BJ (cell line): ENCODE data around the gene ZNF865. TPM values are rescaled to one million over a fixed set of nuclear protein-coding genes. Genes with fewer than 3 reads are reported as not detected.

Experiments
- CTCF ChIA-PET: fragments of 350-600 bp; formaldehyde crosslinking; extraction: SDS; loops from one replicate; lab custom pipeline; 2021; ENCODE audit warnings: antibody characterized with exemption, inconsistent platforms; lab: Yijun Ruan, JAX
- POLR2A ChIA-PET: fragments of 300-600 bp; sonication (Branson Sonifier 250); formaldehyde crosslinking; extraction: SDS; loops from one replicate; lab custom pipeline; 2021; ENCODE audit warnings: antibody characterized with exemption; lab: Charles Lee
- DNase-seq: peaks from one replicate; pipeline ENCODE4 v3.0.0-alpha.2; 2011; ENCODE audit warnings: low read depth
- H3K27me3 ChIP-seq: 2 replicates; pipeline ENCODE4 v1.6.0; 2011; ENCODE audit warnings: low read length; ENCODE audit not compliant: control insufficient read depth, insufficient read depth
- H3K36me3 ChIP-seq: 2 replicates; pipeline ENCODE4 v1.5.1; 2011; ENCODE audit warnings: low read length; ENCODE audit not compliant: control insufficient read depth, insufficient read depth
- H3K4me3 ChIP-seq: 2 replicates; pipeline ENCODE4 v1.5.1; 2011; ENCODE audit warnings: low read depth, mild to moderate bottlenecking, control low read depth, low read length
- polyA plus RNA-seq: library from polyadenylated mRNA; depleted of rRNA; stranded (reverse); fragments of >200 nt; gene quantifications from 2 replicates; pipeline ENCODE4 v1.2.3, GENCODE V29; 2011
- TF ChIP-seq, protein P1 (sequence below): IDR thresholded peaks from 2 replicates; pipeline ENCODE4 v1.5.1; 2011; ENCODE audit warnings: low read depth, mild to moderate bottlenecking, control low read depth, inconsistent platforms, low read length, moderate library complexity; ENCODE audit not compliant: insufficient read depth

ZNF865 gene
- polyA plus RNA-seq, 1 experiment, result 1.4 TPM

GRCh38 chr19:55597501-55597921 lies 7.9 kb upstream of the ZNF865 start:
- POLR2A ChIA-PET, result no interaction called here
- peaks cover 10% of the 10 kb centered on the region for H3K36me3 ChIP-seq
- DNase-seq, result no peak
- H3K27me3 ChIP-seq, result no peaks in the 10 kb centered on the region
- CTCF ChIA-PET, result no interaction called here
- TF ChIP-seq, protein P1, sequence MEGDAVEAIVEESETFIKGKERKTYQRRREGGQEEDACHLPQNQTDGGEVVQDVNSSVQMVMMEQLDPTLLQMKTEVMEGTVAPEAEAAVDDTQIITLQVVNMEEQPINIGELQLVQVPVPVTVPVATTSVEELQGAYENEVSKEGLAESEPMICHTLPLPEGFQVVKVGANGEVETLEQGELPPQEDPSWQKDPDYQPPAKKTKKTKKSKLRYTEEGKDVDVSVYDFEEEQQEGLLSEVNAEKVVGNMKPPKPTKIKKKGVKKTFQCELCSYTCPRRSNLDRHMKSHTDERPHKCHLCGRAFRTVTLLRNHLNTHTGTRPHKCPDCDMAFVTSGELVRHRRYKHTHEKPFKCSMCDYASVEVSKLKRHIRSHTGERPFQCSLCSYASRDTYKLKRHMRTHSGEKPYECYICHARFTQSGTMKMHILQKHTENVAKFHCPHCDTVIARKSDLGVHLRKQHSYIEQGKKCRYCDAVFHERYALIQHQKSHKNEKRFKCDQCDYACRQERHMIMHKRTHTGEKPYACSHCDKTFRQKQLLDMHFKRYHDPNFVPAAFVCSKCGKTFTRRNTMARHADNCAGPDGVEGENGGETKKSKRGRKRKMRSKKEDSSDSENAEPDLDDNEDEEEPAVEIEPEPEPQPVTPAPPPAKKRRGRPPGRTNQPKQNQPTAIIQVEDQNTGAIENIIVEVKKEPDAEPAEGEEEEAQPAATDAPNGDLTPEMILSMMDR, result no peak
- H3K4me3 ChIP-seq, result no peak overlapping the region

GRCh38 chr19:55598034-55598433 lies 7.4 kb upstream of the ZNF865 start:
- ChIA-PET POLR2A (no interaction called here), CTCF (no interaction called here)
- TF ChIP-seq, protein P1, result no peak
- no peak for DNase-seq
- no peaks in the 10 kb centered on the region for H3K27me3 ChIP-seq
- no peak overlapping the region for H3K4me3 ChIP-seq
- peaks cover 11% of the 10 kb centered on the region for H3K36me3 ChIP-seq

GRCh38 chr19:55598719-55599467 lies 6.6 kb upstream of the ZNF865 start:
- H3K4me3 ChIP-seq, result peak overlapping the region; percentile 88
- DNase-seq, result peak; percentile 79
- H3K27me3 ChIP-seq, result no peaks in the 10 kb centered on the region
- TF ChIP-seq, protein P1, result no peak
- POLR2A ChIA-PET, result interaction anchor here (0.5 to 0.7 kb wide), 3 partner anchors 20 to 319 kb away, joined by 3 to 5 read pairs (median 3); partner anchors contain the start of gene SSC5D
- peaks cover 11% of the 10 kb centered on the region for H3K36me3 ChIP-seq
- CTCF ChIA-PET, result interaction anchor here (0.6 to 2.0 kb wide), 6 partner anchors 16 to 131 kb away, joined by 3 to 11 read pairs (median 4); partner anchors contain the start of gene U2AF2

GRCh38 chr19:55599468-55599841 lies 6.0 kb upstream of the ZNF865 start, which contains the start of gene FIZ1:
FIZ1 (minus strand) TSS chr19:55599517; CDS start chr19:55597865, 1,652 bp downstream.
- no peaks in the 10 kb centered on the region for H3K27me3 ChIP-seq
- ChIA-PET POLR2A (interaction anchor here (0.5 to 0.8 kb wide), 3 partner anchors 19 to 138 kb away, joined by 3 to 9 read pairs (median 5); partner anchors contain the start of genes ISOC2 and SSC5D), CTCF (interaction anchor here (0.6 to 2.0 kb wide), 6 partner anchors 16 to 1746 kb away, joined by 3 to 11 read pairs (median 3); partner anchors contain the start of gene U2AF2)
- H3K36me3 ChIP-seq, result peaks cover 11% of the 10 kb centered on the region
- H3K4me3 ChIP-seq, result peak within 1 kb of the TSS; percentile 88
- TF ChIP-seq, protein P1, result no peak
- DNase-seq, result peak; percentile 92

GRCh38 chr19:55599842-55600661 lies 5.4 kb upstream of the ZNF865 start, which contains the start of gene ZNF524:
ZNF524 (plus strand) TSS chr19:55600288; CDS start chr19:55602113, 1,825 bp downstream.
- peak within 1 kb of the TSS; percentile 88 for H3K4me3 ChIP-seq
- POLR2A ChIA-PET, result interaction anchor here (0.6 to 0.8 kb wide), 3 partner anchors 35 to 714 kb away, joined by 8 to 11 read pairs (median 9); partner anchors contain the start of genes ISOC2 and ZSCAN5A
- no peaks in the 10 kb centered on the region for H3K27me3 ChIP-seq
- CTCF ChIA-PET, result interaction anchor here (0.6 to 2.0 kb wide), 6 partner anchors 16 to 1745 kb away, joined by 3 to 11 read pairs (median 3); partner anchors contain the start of gene U2AF2
- DNase-seq, result no peak
- peaks cover 11% of the 10 kb centered on the region for H3K36me3 ChIP-seq
- TF ChIP-seq, protein P1, result no peak
